Left ventricle myocardium inferior (tissue), 1 donor: ENCODE results near the gene FBXO30. TPM values are rescaled to one million over a fixed set of nuclear protein-coding genes. Genes with fewer than 3 reads are reported as not detected.

Experiments used
- DNase-seq: peaks from one replicate; pipeline ENCODE4 v3.0.0-alpha.2; 2020
- H3K27ac ChIP-seq: fragments of 200-600 bp; replicated peaks from 2 replicates; pipeline ENCODE4 v1.8.0; 2021
- H3K27me3 ChIP-seq: fragments of 200-600 bp; 2 replicates; pipeline ENCODE4 v1.8.0; 2021; ENCODE audit warnings: low read depth
- H3K36me3 ChIP-seq: fragments of 200-600 bp; 2 replicates; pipeline ENCODE4 v1.8.0; 2021
- H3K4me1 ChIP-seq: fragments of 200-600 bp; 2 replicates; pipeline ENCODE4 v1.8.0; 2021
- H3K4me3 ChIP-seq: fragments of 200-600 bp; 2 replicates; pipeline ENCODE4 v1.8.0; 2021; ENCODE audit warnings: mild to moderate bottlenecking, moderate library complexity
- H3K9me3 ChIP-seq: fragments of 200-600 bp; replicated peaks from 2 replicates; pipeline ENCODE4 v1.8.0; 2021
- intact Hi-C: fragments of 100-400 bp; cut with micrococcal nuclease; formaldehyde crosslinking; loops from one replicate; pipeline ENCODE4 v1.11.0; 2022
- total RNA-seq: library from RNA; stranded (reverse); fragmentation: NEBNext Ultra II Directional; extraction: Animal tissue kit (Norgen Biotek cat#: 25700); gene quantifications from one replicate; pipeline ENCODE4 v1.2.1, GENCODE V29; 2021
- TF ChIP-seq, protein P1 (sequence below): fragments of 200-600 bp; IDR thresholded peaks from 2 replicates; pipeline ENCODE4 v1.8.0; 2021; ENCODE audit warnings: antibody characterized with exemption, mild to moderate bottlenecking, borderline replicate concordance
- donor health status: DM: no; HTN: yes; CAD: no; lungs with severe emphysema.

FBXO30 gene
- total RNA-seq, 1 donor from 2014 or later, result 16.7 TPM

GRCh38 chr6:145789443-145789842 is 25.2 kb downstream of the FBXO30 start:
- Histone ChIP-seq H3K36me3 (peaks cover 22% of the 10 kb centered on the region), H3K4me3 (no peak overlapping the region), H3K27ac (no peak overlapping the region), H3K4me1 (peaks cover 11% of the 10 kb centered on the region), H3K9me3 (peaks cover 19% of the 10 kb centered on the region), H3K27me3 (no peaks in the 10 kb centered on the region)
- intact Hi-C loops, result no loop called here
- TF ChIP-seq, protein P1, sequence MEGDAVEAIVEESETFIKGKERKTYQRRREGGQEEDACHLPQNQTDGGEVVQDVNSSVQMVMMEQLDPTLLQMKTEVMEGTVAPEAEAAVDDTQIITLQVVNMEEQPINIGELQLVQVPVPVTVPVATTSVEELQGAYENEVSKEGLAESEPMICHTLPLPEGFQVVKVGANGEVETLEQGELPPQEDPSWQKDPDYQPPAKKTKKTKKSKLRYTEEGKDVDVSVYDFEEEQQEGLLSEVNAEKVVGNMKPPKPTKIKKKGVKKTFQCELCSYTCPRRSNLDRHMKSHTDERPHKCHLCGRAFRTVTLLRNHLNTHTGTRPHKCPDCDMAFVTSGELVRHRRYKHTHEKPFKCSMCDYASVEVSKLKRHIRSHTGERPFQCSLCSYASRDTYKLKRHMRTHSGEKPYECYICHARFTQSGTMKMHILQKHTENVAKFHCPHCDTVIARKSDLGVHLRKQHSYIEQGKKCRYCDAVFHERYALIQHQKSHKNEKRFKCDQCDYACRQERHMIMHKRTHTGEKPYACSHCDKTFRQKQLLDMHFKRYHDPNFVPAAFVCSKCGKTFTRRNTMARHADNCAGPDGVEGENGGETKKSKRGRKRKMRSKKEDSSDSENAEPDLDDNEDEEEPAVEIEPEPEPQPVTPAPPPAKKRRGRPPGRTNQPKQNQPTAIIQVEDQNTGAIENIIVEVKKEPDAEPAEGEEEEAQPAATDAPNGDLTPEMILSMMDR, result no peak
- peak; percentile 16 for DNase-seq

- DNase-seq, result no peak
These were observed 26.9 kb downstream of the FBXO30 start for GRCh38 chr6:145787688-145788087.

DNA sequence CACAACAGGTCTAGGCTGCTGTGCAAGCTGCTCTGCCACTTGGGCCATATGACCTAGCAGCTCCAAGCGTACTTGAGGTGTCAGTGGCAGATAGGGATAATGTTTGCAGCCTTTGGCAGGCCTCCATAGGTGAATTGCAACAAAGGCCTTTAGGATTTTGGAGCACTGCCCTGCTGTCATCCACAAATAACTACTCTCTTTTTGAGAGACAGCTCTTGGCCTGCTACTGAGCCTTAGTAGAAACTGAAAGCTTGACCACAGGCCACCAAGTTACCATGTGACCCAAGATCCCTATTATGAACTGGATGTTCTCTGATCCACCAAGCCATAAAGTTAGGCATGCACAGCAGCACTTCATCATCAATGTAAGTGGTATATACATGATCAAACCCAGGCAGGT is 29.9 kb downstream of the FBXO30 start:
- Histone ChIP-seq H3K9me3 (peaks cover 14% of the 10 kb centered on the region), H3K27ac (peak overlapping the region; percentile 58), H3K4me1 (peaks cover 22% of the 10 kb centered on the region), H3K27me3 (no peaks in the 10 kb centered on the region), H3K36me3 (peaks cover 16% of the 10 kb centered on the region), H3K4me3 (no peak overlapping the region)
- intact Hi-C loops, result no loop called here
- DNase-seq, result peak; percentile 43
- TF ChIP-seq, protein P1, result no peak

More at GRCh38 chr6:145787688-145788087, 26.9 kb downstream of the FBXO30 start:
- TF ChIP-seq, protein P1, result no peak
- intact Hi-C loops, result no loop called here
- no peaks in the 10 kb centered on the region for H3K27me3 ChIP-seq
- H3K9me3 ChIP-seq, result peaks cover 19% of the 10 kb centered on the region
- no peak overlapping the region for H3K27ac ChIP-seq
- no peak overlapping the region for H3K4me3 ChIP-seq
- peaks cover 22% of the 10 kb centered on the region for H3K4me1 ChIP-seq
- H3K36me3 ChIP-seq, result peaks cover 22% of the 10 kb centered on the region

DNA sequence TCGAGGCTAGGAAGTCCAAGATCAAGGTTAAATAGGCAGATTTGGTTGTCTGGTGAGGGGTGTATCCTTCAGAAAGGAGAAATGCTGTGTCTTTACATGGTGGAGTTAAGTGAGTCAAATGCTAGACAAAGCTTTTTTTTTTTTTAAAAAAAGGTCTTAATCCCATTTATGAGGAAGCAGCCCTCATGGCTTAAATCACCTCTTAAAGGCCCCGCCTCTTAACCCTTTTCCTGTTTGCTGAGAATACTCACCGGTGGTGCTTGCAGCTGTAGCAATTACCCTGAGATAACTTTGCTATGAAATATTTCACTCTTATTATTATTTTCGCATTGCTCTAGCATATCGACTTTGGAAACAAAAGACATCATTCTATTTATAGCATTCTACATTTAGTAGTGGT is 30.8 kb downstream of the FBXO30 start:
- peaks cover 18% of the 10 kb centered on the region for H3K9me3 ChIP-seq
- H3K4me1 ChIP-seq, result peaks cover 17% of the 10 kb centered on the region
- TF ChIP-seq, protein P1, result no peak
- peaks cover 16% of the 10 kb centered on the region for H3K36me3 ChIP-seq
- H3K27me3 ChIP-seq, result no peaks in the 10 kb centered on the region
- H3K4me3 ChIP-seq, result no peak overlapping the region
- intact Hi-C loops, result no loop called here
- H3K27ac ChIP-seq, result no peak overlapping the region
- DNase-seq, result no peak

DNA sequence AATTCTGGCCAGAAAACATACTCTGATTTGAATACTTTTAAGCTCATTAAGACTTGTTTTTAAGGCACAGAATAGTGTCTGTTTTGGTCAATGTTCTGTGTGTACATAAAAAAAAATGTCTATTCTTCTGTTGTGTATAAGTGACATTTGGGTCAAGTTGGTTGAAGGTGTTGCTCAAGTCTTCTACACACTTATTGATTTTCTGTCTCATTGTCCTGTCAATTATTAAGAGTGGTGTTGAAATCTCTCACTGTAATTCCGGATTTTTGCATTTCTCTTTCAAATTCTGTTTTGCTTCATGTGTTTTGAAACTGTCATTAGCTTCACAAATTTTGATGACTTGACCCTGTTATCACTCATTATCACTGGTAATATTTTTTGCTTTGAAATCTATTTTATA is 41.7 kb downstream of the FBXO30 start:
- Histone ChIP-seq H3K27me3 (no peaks in the 10 kb centered on the region), H3K4me1 (no peaks in the 10 kb centered on the region), H3K36me3 (no peaks in the 10 kb centered on the region), H3K9me3 (peaks cover 25% of the 10 kb centered on the region), H3K27ac (no peak overlapping the region), H3K4me3 (no peak overlapping the region)
- intact Hi-C loops, result no loop called here
- DNase-seq, result no peak
- TF ChIP-seq, protein P1, result no peak
